Endothelial cell of umbilical vein (primary cell): Measurements from ENCODE around the gene GANC.

Experiments used
- CTCF ChIP-seq, 2 donors: IDR thresholded peaks; 1 replicate in 1 of 2; 2 replicates in 1 of 2; pipeline ENCODE4 v1.5.1; 2011; ENCODE audit warnings: low read length in 2 of 2, mild to moderate bottlenecking in 2 of 2, moderate library complexity in 2 of 2, control low read depth in 1 of 2, inconsistent platforms in 1 of 2, low read depth in 1 of 2; ENCODE audit not compliant: insufficient read depth in 1 of 2; ENCODE audit errors: extremely low read depth in 1 of 2
- EZH2 ChIP-seq: IDR thresholded peaks from 2 replicates; pipeline ENCODE4 v1.6.1; 2012; ENCODE audit warnings: borderline replicate concordance, low read depth, mild to moderate bottlenecking, moderate library complexity, low read length, inconsistent platforms; ENCODE audit not compliant: severe bottlenecking
- FOS ChIP-seq: IDR thresholded peaks from 2 replicates; pipeline ENCODE4 v1.6.1; 2011; ENCODE audit warnings: mild to moderate bottlenecking, low read length, moderate library complexity, borderline replicate concordance; ENCODE audit not compliant: insufficient read depth
- MAX ChIP-seq: IDR thresholded peaks from 2 replicates; pipeline ENCODE4 v1.6.1; 2011; ENCODE audit not compliant: insufficient read depth, insufficient read length
- MYC ChIP-seq: IDR thresholded peaks from one replicate; pipeline ENCODE4 v1.6.1; 2011; ENCODE audit warnings: mild to moderate bottlenecking, low read depth, low read length
- POLR2A ChIP-seq: IDR thresholded peaks from 2 replicates; pipeline ENCODE4 v1.6.1; 2012; ENCODE audit warnings: low read depth, mild to moderate bottlenecking, control low read depth, low read length
- POLR2AphosphoS5 ChIP-seq: IDR thresholded peaks from 2 replicates; pipeline ENCODE4 v1.6.1; 2012; ENCODE audit warnings: low read depth, mild to moderate bottlenecking, control low read depth, low read length, moderate library complexity; ENCODE audit not compliant: insufficient read depth

- TF ChIP-seq CTCF (IDR thresholded peaks at IDR 0.05; ENCODE audit: extremely low read depth in 1 of 2, insufficient read depth in 1 of 2, low read depth in 1 of 2, low read length in 2 of 2): no peak
- no peak for TF ChIP-seq POLR2A
- no peak for TF ChIP-seq FOS
- TF ChIP-seq POLR2AphosphoS5: no peak
- TF ChIP-seq EZH2: no peak
- TF ChIP-seq MAX: no peak
- no peak for TF ChIP-seq MYC
Observed at GRCh38 chr15:42331235-42331634, 58.2 kb downstream of the GANC start.
